IPS DF 4.7 (cell line): Measurements from ENCODE around the gene INTS2.
A peak's percentile ranks its signal among the peaks of the same experiment; 100 is the strongest.
"Not testable (repeated sequence)": the region's sequence is repeated elsewhere in the genome, so short reads cannot be mapped to it uniquely, and the experiment has no call there.

Source experiments
- DNase-seq: peaks from one replicate; pipeline ENCODE4 v3.0.0-alpha.2; 2013; ENCODE audit warnings: low spot score; ENCODE audit errors: extremely low read depth

Gene INTS2

GRCh38 chr17:61897548-61898180, 30.1 kb downstream of the INTS2 start:
- DNase-seq: no peak

DNA sequence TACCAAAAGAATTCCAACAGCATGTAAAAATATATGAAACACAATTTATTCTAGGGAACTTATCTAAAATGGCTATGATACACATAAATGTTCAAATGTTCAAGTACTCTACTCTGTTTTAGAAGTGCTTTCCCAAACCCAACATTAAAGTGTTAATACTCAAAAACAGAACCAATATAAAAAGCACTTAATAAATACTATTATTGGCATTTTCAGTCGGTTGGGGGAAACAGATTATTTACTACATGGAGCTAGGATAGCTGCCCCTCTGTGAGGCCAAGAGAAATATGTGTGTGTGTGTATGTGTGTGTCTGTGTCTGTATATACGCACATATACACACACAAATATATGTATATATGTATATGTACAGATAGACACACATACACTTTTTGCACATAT, 32.4 kb downstream of the INTS2 start:
- no peak for DNase-seq

DNA sequence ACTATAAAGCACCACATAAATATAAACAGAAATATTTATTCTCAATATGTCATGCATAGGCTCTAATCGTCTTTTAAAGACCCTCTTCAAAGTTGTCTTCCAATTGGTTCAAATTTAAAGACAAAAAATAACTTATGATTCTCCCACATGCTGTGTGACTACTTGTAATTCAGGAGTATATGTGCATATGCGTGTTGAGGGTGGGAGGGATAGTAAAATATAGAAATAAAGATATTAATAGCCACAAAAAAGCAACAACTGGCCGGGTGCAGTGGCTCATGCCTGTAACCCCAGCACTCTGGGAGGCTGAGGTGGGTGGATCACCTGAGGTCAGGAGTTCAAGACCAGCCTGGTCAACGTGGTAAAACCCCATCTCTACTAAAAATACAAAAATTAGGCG, 33.5 kb downstream of the INTS2 start:
- not testable (repeated sequence) for DNase-seq

GRCh38 chr17:61887733-61888132, 40.0 kb downstream of the INTS2 start:
- DNase-seq: not testable (repeated sequence)

DNA sequence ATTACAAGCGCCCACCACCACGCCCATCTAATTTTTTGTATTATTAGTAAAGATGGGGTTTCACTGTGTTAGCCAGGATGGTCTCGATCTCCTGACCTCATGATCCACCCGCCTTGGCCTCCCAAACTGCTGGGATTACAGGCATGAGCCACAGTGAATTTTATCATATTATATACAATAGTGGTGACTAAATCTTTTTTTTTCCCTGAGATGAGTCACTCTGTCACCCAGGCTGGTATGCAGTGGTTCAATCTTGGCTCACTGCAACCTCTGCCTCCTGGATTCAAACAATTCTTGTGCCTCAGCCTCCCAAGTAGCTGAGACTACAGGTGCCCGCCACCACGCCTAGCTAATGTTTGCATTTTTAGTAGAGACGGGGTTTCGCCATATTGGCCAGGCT, 41.9 kb downstream of the INTS2 start:
- not testable (repeated sequence) for DNase-seq

DNA sequence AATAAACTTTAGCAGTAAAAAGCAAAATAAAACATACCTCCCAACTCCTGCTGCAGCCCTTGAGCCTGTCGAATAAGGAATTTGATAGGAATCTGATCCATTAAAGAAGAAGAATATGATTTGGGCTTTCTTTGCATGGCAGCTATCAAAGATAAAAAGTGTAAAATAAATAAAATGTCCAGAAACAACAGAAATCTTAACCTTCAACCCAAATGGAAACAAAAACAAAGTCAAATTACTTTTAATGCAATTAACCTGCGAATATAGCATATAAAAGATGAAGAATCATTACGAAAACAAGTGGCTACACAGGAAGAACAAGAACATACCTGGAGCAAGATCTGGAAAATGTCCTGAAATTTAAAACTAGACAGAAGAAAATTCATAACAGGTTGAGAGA, 42.9 kb downstream of the INTS2 start:
- DNase-seq: no peak

DNA sequence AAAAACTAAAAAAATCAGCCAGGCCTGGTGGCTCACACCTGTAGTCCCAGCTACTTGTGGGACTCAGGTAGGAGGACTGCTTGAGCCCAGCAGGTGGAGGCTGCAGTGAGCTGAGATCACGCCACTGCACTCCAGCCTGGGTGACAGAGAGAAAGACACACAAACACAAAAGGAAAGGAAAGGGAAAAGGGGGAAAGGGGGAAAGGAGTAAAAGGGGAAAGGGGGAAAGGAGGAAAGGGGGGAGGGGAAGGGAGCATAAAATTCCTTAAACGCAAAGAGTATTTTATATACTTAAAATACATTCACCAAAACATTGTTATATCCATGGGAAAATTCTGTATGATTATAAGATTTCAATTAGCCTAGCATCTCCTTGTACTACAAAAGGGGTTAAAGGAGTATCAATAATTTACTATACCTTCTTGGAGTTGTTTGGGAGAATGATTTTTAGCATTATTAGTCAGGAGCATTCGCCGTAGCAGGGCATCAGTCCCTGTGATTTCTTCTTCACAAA, 47.1 kb downstream of the INTS2 start:
- no peak for DNase-seq

- no peak for DNase-seq
Observed at GRCh38 chr17:61878984-61879612, 48.7 kb downstream of the INTS2 start.

GRCh38 chr17:61878520-61878919, 49.3 kb downstream of the INTS2 start:
- DNase-seq: no peak

DNA sequence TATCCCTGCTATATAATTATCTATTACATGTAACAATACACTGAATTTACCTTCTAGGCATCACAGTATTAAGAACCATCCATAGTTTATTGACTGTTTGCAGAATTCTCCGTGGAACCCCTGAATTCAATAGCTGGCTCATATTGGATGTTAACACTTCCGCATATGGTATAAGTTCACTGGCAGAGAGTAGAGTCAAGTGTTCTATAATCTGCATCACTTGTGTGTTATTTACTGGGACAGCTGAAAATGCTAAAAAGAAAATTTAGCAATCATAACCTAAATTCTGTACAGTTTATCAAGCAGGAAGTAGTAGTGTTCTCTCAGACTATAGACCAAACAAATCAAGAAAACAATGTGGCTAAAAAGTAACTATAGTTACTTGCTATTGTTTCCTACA, 49.9 kb downstream of the INTS2 start:
- no peak for DNase-seq

- no peak for DNase-seq
Observed at GRCh38 chr17:61875804-61876203, 52.0 kb downstream of the INTS2 start.

GRCh38 chr17:61875285-61875684, 52.5 kb downstream of the INTS2 start:
- DNase-seq: no peak

GRCh38 chr17:61874075-61874474, 53.7 kb downstream of the INTS2 start:
- no peak for DNase-seq

DNA sequence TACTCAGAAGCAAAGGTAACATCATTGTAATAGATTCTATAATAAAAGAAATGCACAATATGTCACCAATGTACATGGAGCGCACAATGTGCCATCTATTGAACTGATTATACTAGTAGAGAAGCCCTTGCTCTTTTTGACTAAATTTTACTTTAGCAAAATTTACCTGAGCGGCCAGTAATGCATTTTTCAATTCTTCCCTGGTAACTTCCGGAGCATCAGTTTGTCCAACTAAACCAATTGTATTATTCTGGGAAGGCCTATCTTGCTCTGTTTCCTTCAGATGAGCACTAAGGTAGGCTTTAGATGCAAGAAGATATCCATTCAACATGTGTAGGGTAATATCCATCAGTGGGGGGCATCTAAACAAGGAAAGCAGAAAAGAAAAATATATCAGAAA, 55.7 kb downstream of the INTS2 start:
- DNase-seq: no peak

DNA sequence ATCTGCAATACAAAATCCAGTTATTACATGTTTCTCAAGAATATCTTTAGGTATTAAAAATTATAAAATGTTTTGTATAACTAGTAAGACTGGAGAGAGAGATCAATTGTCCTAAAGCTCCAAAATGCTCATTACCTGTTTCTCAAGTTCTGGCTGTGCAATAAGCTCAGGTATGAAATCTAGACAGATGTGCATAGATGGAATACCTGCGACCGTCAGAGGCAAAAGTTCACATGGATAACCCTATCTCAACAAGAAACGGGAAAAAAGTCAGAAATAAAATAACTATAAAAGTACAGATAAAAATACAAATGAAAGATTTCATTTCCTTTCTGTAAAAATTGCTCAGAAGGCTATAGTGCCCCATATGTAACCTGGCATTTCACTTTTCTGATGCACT, 58.6 kb downstream of the INTS2 start:
- no peak for DNase-seq

DNA sequence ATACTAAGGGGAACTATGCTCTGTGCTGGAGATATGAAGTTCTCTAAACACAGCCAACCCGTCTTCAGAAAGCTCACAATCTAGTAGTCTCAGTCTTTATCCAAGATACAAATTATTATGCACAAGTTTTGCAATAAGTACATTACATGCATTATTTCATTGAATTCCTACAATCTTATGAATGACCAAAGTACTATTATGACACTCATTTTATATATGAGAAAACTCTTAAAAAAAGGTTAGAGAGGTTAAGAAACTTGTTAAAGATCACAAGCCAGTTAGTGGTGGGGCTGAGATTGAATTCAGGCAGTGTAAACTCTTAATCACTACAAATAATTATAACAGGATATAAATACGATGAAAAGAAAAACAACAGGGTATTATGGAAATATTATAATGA, 59.7 kb downstream of the INTS2 start:
- DNase-seq: no peak

- DNase-seq: no peak
Observed at GRCh38 chr17:61867033-61867432, 60.7 kb downstream of the INTS2 start.

GRCh38 chr17:61863801-61864126, 64.0 kb downstream of the INTS2 start:
- DNase-seq: no peak

DNA sequence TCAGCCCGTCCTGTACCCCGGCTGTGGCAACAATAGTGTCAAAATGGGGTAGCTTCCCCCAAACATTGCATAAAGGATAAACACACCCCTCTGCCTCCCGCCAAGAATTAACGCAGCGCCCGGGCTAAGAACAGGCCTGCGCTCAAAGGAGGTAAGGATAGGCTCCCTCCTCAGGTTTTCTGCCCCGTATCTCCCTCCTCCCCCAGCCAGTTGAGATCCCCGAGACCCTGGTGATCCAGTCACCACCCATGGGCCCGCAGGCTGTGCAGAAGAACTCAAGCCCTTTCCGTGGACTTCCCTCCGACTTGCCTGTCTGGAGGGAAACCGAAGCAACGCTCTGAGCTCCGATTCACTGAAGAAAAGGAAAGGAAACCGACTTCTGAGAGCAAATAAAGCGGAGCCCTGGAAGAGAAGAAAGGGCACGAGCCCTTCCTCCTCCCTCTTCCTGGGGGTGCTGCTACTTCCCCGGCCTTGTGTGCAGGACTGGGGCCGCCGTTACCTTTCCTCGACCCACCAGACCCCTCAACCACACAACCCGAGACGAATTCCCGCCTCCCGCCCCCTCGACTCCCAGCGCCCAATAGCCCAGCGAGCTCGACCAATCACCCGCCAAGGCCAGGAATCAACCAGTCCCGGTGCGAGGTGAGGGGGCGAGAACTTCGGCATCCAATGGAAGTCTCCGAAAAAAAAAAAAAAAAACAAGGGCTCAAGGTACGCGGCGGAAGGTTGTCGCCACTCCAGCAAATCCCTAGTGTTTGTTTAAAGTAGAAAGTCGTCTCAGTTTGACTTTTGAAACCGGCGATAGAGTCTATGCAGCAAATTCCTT, 64.6 kb downstream of the INTS2 start, which contains the start of gene BRIP1:
Gene BRIP1, minus strand, starts transcription at position 554 of the 826 bp plus-strand sequence. CDS start 1,989 bp downstream, outside the sequence.
- DNase-seq: peak; percentile 78

DNA sequence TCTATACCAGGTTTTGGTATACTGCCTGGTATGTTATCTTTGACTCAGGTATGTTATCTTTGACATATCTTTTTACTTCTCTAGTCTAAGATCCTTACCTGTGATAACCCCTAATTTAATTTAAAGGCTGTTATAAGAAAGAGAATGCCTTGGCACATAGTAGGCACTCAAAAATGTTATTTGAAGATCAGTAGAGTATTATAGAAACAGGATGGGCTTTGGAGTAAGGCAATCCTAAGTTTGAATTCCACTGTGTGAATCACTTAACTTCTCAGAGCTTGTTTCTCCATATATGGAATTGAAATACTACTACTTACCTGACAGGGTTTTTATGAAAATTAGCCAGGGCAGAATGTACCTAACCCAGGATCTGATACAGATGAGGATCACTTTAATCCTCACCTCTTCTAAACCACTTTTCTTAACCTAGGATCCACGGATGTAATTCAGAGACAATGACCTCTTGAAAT, 65.6 kb downstream of the INTS2 start:
- DNase-seq: no peak

- not testable (repeated sequence) for DNase-seq
Observed at GRCh38 chr17:61860397-61860796, 67.4 kb downstream of the INTS2 start.

- DNase-seq: no peak
Observed at GRCh38 chr17:61856035-61856434, 71.7 kb downstream of the INTS2 start.
